ENCODE results near the gene NOS3.
A peak's percentile ranks its signal among the peaks of the same experiment; 100 is the strongest.
"Not testable (repeated sequence)": the region's sequence is repeated elsewhere in the genome, so short reads cannot be mapped to it uniquely, and the experiment has no call there.

Gene NOS3

DNA sequence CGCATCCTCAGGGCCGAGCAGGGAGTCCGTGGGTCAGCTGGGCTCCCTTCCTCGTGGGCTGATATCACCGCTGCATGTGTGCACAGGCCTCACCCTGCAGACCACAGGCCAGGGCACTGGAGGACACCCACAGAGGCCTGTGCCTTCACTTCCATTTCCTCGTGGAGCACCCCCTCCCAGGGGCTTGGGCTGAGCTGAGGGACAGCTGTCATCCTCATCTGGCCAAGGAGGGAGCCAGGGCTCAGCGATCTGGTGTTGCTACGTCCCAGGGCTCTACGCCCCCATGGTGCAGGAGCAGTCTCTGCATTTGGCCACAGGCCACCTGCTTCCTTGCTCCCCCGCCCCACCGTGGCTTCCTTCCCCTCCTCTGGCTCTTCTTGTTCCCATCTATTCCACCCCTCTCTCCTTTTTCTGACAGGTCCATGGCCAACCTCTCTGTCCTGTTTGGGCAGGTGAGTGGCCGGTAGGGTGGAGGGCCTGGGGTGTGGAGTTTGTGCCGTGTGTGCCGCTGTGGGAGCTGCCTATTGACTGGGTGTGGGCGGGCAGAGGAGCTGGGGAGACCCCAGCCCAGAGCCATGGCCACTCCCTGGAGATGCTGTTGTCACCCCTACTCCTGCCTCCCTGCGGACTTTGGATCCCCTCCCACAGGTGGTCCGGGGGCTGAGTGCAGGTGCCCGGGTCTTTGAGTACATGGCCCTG lies 49.2 kb downstream of the NOS3 start:
- no peak overlapping the region for H3K4me3 ChIP-seq (ENCODE audit: low read length)
- DNase-seq (ENCODE audit: low read depth), result no peak

DNA sequence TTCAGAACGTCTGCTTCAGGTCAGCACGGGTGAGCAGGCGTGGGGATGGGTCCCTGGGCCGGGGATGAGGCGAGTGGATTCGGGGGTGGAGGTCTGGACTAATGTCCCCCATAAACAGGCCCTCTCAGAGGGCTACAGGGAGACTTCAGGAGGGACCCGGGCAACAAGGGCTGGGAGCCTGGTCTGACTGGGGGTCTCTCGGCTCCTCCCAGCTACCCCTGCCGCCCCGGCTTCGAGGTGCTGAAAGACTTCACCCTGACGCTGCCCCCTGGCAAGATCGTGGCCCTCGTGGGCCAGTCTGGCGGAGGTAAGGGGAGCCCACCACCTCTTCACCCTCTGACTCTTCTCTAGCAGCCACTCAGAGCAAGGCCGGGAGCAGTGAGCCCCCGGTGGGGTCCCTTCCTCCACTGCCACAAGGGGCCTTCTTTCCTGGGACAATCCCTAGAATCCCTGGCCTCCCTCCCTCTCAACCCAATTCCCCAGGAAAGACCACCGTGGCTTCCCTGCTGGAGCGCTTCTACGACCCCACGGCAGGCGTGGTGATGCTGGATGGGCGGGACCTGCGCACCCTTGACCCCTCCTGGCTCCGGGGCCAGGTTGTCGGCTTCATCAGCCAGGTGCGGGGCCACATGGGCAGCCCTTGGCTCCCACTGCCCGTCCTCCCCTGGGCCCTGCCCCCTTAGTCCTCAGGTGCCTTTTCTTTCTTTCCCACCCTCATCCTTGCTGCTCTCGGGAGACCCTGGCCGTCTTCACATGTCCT lies 50.0 kb downstream of the NOS3 start:
- TF ChIP-seq, protein P1, sequence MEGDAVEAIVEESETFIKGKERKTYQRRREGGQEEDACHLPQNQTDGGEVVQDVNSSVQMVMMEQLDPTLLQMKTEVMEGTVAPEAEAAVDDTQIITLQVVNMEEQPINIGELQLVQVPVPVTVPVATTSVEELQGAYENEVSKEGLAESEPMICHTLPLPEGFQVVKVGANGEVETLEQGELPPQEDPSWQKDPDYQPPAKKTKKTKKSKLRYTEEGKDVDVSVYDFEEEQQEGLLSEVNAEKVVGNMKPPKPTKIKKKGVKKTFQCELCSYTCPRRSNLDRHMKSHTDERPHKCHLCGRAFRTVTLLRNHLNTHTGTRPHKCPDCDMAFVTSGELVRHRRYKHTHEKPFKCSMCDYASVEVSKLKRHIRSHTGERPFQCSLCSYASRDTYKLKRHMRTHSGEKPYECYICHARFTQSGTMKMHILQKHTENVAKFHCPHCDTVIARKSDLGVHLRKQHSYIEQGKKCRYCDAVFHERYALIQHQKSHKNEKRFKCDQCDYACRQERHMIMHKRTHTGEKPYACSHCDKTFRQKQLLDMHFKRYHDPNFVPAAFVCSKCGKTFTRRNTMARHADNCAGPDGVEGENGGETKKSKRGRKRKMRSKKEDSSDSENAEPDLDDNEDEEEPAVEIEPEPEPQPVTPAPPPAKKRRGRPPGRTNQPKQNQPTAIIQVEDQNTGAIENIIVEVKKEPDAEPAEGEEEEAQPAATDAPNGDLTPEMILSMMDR (IDR thresholded peaks at IDR 0.05; ENCODE audit: insufficient read depth, low read depth, low read length, missing control alignments), result no peak
- DNase-seq (ENCODE audit: low read depth), result no peak
- no peak overlapping the region for H3K4me3 ChIP-seq (ENCODE audit: low read length)

More for the DNA sequence above, 49.2 kb downstream of the NOS3 start:
- TF ChIP-seq, protein P1 (IDR thresholded peaks at IDR 0.05; ENCODE audit: insufficient read depth, low read depth, low read length, missing control alignments), result no peak

DNA sequence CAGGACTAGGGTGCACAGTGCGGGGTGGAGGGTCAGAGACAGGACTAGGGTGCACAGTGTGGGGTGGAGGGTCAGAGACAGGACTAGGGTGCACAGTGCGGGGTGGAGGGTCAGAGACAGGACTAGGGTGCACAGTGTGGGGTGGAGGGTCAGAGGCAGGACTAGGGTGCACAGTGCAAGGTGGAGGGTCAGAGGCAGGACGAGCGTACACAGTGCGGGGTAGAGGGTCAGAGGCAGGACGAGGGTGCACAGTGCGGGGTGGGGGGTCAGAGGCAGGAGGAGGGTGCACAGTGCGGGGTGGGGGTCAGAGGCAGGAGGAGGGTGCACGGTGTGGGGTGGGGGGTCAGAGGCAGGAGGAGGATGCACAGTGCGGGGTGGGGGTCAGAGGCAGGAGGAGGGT lies 52.6 kb downstream of the NOS3 start:
- H3K4me3 ChIP-seq (ENCODE audit: low read length); DNase-seq (ENCODE audit: low read depth): not testable (repeated sequence)

DNA sequence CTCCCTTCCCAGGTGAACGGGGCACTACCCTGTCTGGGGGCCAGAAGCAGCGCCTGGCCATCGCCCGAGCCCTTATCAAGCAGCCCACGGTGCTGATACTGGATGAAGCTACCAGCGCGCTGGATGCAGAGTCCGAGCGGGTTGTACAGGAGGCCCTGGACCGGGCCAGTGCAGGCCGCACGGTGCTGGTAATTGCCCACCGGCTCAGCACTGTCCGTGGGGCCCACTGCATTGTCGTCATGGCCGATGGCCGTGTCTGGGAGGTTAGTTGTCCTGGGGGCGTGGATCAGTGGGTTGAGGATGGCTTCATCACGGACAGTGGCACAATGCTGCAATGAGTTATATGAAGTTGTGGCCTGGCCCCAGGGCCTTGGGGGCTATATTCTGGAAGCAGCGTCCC lies 53.1 kb downstream of the NOS3 start:
- no peak overlapping the region for H3K4me3 ChIP-seq (ENCODE audit: low read length)
- DNase-seq (ENCODE audit: low read depth), result no peak
- TF ChIP-seq, protein P1 (IDR thresholded peaks at IDR 0.05; ENCODE audit: insufficient read depth, low read depth, low read length, missing control alignments), result no peak

DNA sequence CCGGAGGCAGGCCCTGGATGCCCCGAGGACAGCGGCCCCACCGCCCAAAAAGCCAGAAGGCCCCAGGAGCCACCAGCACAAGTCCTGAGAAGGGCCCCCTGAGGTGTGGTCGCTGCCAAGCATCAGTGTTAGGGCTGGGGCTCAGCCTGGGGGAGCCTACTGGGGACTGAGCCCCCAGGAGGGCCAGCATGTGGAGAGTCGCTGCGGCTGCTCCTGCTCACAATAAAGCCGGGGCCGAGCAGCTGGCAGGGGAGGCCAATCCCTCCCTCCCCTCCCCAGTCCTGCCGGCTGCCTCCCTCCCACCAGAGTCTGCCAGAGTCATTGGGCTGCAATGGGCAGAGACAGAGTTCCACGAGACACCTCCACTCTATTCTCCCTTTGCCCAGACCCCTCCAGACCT lies 54.4 kb downstream of the NOS3 start:
- H3K4me3 ChIP-seq (ENCODE audit: low read length), result no peak overlapping the region
- DNase-seq (ENCODE audit: low read depth), result no peak
- TF ChIP-seq, protein P1 (IDR thresholded peaks at IDR 0.05; ENCODE audit: insufficient read depth, low read depth, low read length, missing control alignments), result no peak

DNA sequence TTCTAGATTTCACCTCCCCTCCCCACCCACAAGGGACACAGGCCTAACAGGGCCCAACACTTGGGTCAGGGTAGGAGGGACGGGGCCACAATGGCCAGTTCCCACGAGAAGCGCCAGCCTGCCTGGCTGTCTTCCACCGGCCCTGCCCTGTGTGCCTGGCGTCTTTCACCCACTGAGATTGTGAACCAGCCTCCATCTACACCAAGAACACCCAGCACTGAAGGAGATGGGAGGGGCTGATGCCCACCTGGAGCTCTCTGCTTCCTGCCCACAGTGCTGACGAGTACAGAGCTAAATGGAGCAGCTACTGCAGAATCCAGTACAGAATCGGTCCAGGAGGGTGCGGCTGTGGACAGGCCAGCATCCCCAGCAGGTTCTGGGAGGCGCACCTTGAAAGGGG lies 55.1 kb downstream of the NOS3 start:
- no peak overlapping the region for H3K4me3 ChIP-seq (ENCODE audit: low read length)
- TF ChIP-seq, protein P1 (IDR thresholded peaks at IDR 0.05; ENCODE audit: insufficient read depth, low read depth, low read length, missing control alignments), result no peak

DNA sequence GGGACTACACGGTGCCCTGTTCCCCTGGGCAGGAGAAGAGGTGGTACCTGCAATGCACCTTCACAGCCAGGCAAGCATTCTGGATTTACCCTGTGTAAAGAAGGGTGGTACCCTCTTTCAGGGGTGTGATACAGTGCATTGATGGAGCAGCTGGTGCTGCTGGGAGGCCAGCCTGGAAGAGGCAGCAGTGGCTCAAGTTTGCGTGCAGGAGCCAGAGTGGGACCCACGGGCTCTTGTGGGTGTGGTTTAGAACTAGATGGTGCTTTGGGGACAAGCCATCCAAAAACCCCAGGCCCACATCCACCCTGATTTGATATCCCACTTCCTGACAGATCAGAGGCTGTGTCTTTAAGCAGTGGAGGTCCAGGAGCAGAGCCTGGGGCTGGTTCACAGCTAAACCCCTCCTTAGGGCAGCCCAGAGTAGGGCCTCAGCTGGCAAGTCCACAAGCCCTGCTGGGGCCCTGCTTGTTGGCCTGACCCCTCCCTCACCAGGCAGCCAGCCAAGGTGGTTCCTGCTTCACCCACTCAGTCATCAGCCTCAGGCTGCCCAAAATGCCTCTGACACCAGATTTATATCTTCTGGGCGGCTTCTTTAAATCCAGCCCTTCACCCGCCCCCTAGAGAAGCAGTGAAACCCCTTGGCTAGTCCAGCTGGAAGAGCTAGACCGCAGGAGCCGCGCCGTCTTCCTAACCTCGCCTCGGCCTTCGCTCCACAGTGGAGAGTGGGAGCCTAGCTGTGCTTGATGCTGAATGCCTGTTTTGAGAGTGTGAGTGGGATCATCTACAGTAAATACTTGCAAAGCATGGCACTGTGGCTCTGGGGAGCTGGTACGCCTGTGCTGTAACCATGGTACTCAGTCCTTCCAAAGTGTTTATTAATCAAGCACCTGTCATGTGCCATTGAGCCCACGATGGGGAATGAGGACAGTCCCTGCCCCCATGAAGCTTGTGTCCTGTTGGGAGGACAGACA lies 56.1 kb downstream of the NOS3 start:
- TF ChIP-seq, protein P1 (IDR thresholded peaks at IDR 0.05; ENCODE audit: insufficient read depth, low read depth, low read length, missing control alignments), result no peak
- DNase-seq (ENCODE audit: low read depth), result peak; percentile 56
- H3K4me3 ChIP-seq (ENCODE audit: low read length), result no peak overlapping the region

More for the DNA sequence above, 55.1 kb downstream of the NOS3 start:
- DNase-seq (ENCODE audit: low read depth), result no peak
